Left renal cortex interstitium (tissue), 4 donors: Measurements from ENCODE around the gene SNRNP70. TPM values are rescaled to one million over a fixed set of nuclear protein-coding genes. Genes with fewer than 3 reads are reported as not detected.

Experiments used
- DNase-seq, 4 donors: peaks; one replicate each; pipeline ENCODE4 v3.0.0-alpha.2; 2013; ENCODE audit warnings: low read depth in 4 of 4, low spot score in 2 of 4, missing footprints in 1 of 4
- polyA plus RNA-seq, 4 donors: library from polyadenylated mRNA; unstranded; fragments of 120-200 nt; gene quantifications; one replicate each; pipeline ENCODE4 v1.2.1, GENCODE V29; 2013; ENCODE audit not compliant: insufficient read length in 4 of 4

Gene SNRNP70
- polyA plus RNA-seq, 4 donors = 260 to 418 (median 347) TPM

GRCh38 chr19:49097453-49098288, 12.4 kb downstream of the SNRNP70 start:
- peak in 2 of 4 donors; percentile 48 to 61 for DNase-seq

- no peak for DNase-seq
Measured at GRCh38 chr19:49098795-49099194, 13.5 kb downstream of the SNRNP70 start.

- no peak for DNase-seq
Measured at GRCh38 chr19:49101160-49101559, 15.9 kb downstream of the SNRNP70 start.

GRCh38 chr19:49102303-49102702, 17.1 kb downstream of the SNRNP70 start:
- DNase-seq = no peak

GRCh38 chr19:49103331-49104085, 18.3 kb downstream of the SNRNP70 start:
- no peak for DNase-seq

GRCh38 chr19:49104229-49104864, 19.1 kb downstream of the SNRNP70 start:
- DNase-seq = peak in 2 of 4 donors; percentile 38

- DNase-seq = no peak
Measured at GRCh38 chr19:49106648-49107135, 21.4 kb downstream of the SNRNP70 start.

GRCh38 chr19:49107625-49108459, 22.6 kb downstream of the SNRNP70 start:
- DNase-seq = no peak

- no peak for DNase-seq
Measured at GRCh38 chr19:49109051-49109450, 23.8 kb downstream of the SNRNP70 start.

- DNase-seq = no peak
Measured at GRCh38 chr19:49109569-49110233, 24.4 kb downstream of the SNRNP70 start.

- DNase-seq = no peak
Measured at GRCh38 chr19:49110567-49110966, 25.3 kb downstream of the SNRNP70 start.

- no peak for DNase-seq
Measured at GRCh38 chr19:49111218-49111998, 26.2 kb downstream of the SNRNP70 start.

GRCh38 chr19:49113762-49114629, 28.7 kb downstream of the SNRNP70 start, which contains the start of gene LIN7B:
TSS of gene LIN7B (plus strand) at chr19:49114370. CDS start at chr19:49114405, 35 bp downstream.
- DNase-seq = peak in 1 of 4 donors; percentile 63

GRCh38 chr19:49114630-49115363, 29.5 kb downstream of the SNRNP70 start:
- peak in 1 of 4 donors; percentile 51 for DNase-seq

GRCh38 chr19:49116544-49116943, 31.3 kb downstream of the SNRNP70 start:
- no peak for DNase-seq

- DNase-seq = no peak
Measured at GRCh38 chr19:49117677-49118564, 32.7 kb downstream of the SNRNP70 start.
